Measurements from ENCODE around the gene RRM2.

DNA sequence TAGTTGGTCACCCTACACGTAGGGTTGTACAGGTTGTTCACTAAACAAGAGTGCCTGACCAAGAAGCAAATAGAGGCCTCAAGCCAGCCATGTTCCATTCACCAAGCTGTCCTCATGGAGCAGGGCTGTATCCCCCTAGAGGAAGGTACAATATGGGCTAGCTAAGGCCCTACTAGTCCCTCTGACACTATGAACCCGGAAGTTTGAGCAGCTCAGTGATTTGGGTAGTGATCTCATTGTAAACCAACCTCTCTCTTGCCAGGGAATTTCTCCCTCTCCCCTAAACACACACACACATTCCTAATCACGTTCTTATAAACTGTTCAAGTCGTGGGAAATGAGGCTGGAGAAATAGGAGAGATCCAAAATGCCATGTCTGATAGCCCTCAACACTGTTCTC, 35.6 kb upstream of the RRM2 start:
- TF ChIP-seq, protein P1, sequence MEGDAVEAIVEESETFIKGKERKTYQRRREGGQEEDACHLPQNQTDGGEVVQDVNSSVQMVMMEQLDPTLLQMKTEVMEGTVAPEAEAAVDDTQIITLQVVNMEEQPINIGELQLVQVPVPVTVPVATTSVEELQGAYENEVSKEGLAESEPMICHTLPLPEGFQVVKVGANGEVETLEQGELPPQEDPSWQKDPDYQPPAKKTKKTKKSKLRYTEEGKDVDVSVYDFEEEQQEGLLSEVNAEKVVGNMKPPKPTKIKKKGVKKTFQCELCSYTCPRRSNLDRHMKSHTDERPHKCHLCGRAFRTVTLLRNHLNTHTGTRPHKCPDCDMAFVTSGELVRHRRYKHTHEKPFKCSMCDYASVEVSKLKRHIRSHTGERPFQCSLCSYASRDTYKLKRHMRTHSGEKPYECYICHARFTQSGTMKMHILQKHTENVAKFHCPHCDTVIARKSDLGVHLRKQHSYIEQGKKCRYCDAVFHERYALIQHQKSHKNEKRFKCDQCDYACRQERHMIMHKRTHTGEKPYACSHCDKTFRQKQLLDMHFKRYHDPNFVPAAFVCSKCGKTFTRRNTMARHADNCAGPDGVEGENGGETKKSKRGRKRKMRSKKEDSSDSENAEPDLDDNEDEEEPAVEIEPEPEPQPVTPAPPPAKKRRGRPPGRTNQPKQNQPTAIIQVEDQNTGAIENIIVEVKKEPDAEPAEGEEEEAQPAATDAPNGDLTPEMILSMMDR (IDR thresholded peaks at IDR 0.05): no peak
- TF ChIP-seq POLR2A (IDR thresholded peaks at IDR 0.05): no peak

Data from stomach (tissue), 4 donors.